ENCODE results near the gene POGZ. TPM values are rescaled to one million over a fixed set of nuclear protein-coding genes. Genes with fewer than 3 reads are reported as not detected.

POGZ gene
- total RNA-seq, 2 donors from 2014 or later: 34.5 to 126 TPM

GRCh38 chr1:151479462-151479861, 20.2 kb upstream of the POGZ start:
- intact Hi-C loops (cut with DNase I): no loop called here
- DNase-seq (ENCODE audit: low spot score): no peak
- Histone ChIP-seq H3K4me3 (no peak overlapping the region), H3K27ac (no peak overlapping the region), H3K9me3 (no peaks in the 10 kb centered on the region), H3K4me1 (replicated peaks) (no peaks in the 10 kb centered on the region), H3K36me3 (no peaks in the 10 kb centered on the region), H3K27me3 (replicated peaks; ENCODE audit: insufficient read depth) (no peaks in the 10 kb centered on the region)
- 84% methylated on average over 5 of the region's 5 CpGs for WGBS
- TF ChIP-seq CTCF (IDR thresholded peaks at IDR 0.05) (no peak), POLR2A (IDR thresholded peaks at IDR 0.05) (no peak), POLR2AphosphoS5 (IDR thresholded peaks at IDR 0.05) (no peak)

- Histone ChIP-seq H3K27me3 (replicated peaks; ENCODE audit: insufficient read depth) (no peaks in the 10 kb centered on the region), H3K9me3 (no peaks in the 10 kb centered on the region), H3K4me1 (replicated peaks) (no peaks in the 10 kb centered on the region), H3K27ac (no peak overlapping the region), H3K4me3 (no peak overlapping the region), H3K36me3 (no peaks in the 10 kb centered on the region)
- intact Hi-C loops (cut with DNase I): no loop called here
- TF ChIP-seq POLR2AphosphoS5 (IDR thresholded peaks at IDR 0.05) (no peak), CTCF (IDR thresholded peaks at IDR 0.05) (no peak), POLR2A (IDR thresholded peaks at IDR 0.05) (no peak)
- 76% methylated on average over 2 of the region's 2 CpGs for WGBS
- DNase-seq (ENCODE audit: low spot score): no peak
These were observed 19.6 kb upstream of the POGZ start for GRCh38 chr1:151478923-151479322.

GRCh38 chr1:151478140-151478812, 19.0 kb upstream of the POGZ start:
- WGBS: 88% methylated on average over 1 of the region's 1 CpG
- Histone ChIP-seq H3K36me3 (no peaks in the 10 kb centered on the region), H3K4me1 (replicated peaks) (no peaks in the 10 kb centered on the region), H3K27me3 (replicated peaks; ENCODE audit: insufficient read depth) (no peaks in the 10 kb centered on the region), H3K27ac (no peak overlapping the region), H3K9me3 (no peaks in the 10 kb centered on the region), H3K4me3 (no peak overlapping the region)
- no peak for TF ChIP-seq POLR2A (IDR thresholded peaks at IDR 0.05)
- no peak for TF ChIP-seq CTCF (IDR thresholded peaks at IDR 0.05)
- no peak for TF ChIP-seq POLR2AphosphoS5 (IDR thresholded peaks at IDR 0.05)
- intact Hi-C loops (cut with DNase I): no loop called here
- no peak for DNase-seq (ENCODE audit: low spot score)

- Histone ChIP-seq H3K27ac (no peak overlapping the region), H3K9me3 (no peaks in the 10 kb centered on the region), H3K4me3 (no peak overlapping the region), H3K36me3 (no peaks in the 10 kb centered on the region), H3K27me3 (replicated peaks; ENCODE audit: insufficient read depth) (no peaks in the 10 kb centered on the region), H3K4me1 (replicated peaks) (no peaks in the 10 kb centered on the region)
- TF ChIP-seq CTCF (IDR thresholded peaks at IDR 0.05): no peak
- no peak for DNase-seq (ENCODE audit: low spot score)
- WGBS: 93% methylated on average over 3 of the region's 3 CpGs
- intact Hi-C loops (cut with DNase I): no loop called here
These were observed 17.8 kb upstream of the POGZ start for GRCh38 chr1:151477066-151477465.

- 90% methylated on average over 6 of the region's 6 CpGs for WGBS
- no peaks in the 10 kb centered on the region for H3K9me3 ChIP-seq
- H3K4me3 ChIP-seq: no peak overlapping the region
- no peaks in the 10 kb centered on the region for H3K4me1 ChIP-seq (replicated peaks)
- no peak for TF ChIP-seq POLR2A (IDR thresholded peaks at IDR 0.05)
- TF ChIP-seq POLR2AphosphoS5 (IDR thresholded peaks at IDR 0.05): no peak
- no peak for TF ChIP-seq CTCF (IDR thresholded peaks at IDR 0.05)
- no peak for DNase-seq (ENCODE audit: low spot score)
- no peaks in the 10 kb centered on the region for H3K27me3 ChIP-seq (replicated peaks; ENCODE audit: insufficient read depth)
- intact Hi-C loops (cut with DNase I): no loop called here
- no peak overlapping the region for H3K27ac ChIP-seq
- H3K36me3 ChIP-seq: no peaks in the 10 kb centered on the region
These were observed 16.8 kb upstream of the POGZ start for GRCh38 chr1:151476083-151476482.

All from prostate gland (tissue), 2 donors.